WERI-Rb-1 (cell line): ENCODE data around the gene FLT3LG.

ENCODE experiments used
- DNase-seq: peaks from one replicate; pipeline ENCODE4 v3.0.0-alpha.2; 2020
- H3K27ac ChIP-seq: fragments of 250-450 bp; sonication (Bioruptor Pico); 2 replicates; pipeline ENCODE4 v1.5.1; 2020; ENCODE audit warnings: mild to moderate bottlenecking, moderate library complexity
- H3K27me3 ChIP-seq: fragments of 250-450 bp; sonication (Bioruptor Pico); 2 replicates; pipeline ENCODE4 v1.5.1; 2021; ENCODE audit warnings: mild to moderate bottlenecking, low read depth, moderate library complexity; ENCODE audit not compliant: insufficient read depth, severe bottlenecking
- H3K36me3 ChIP-seq: fragments of 250-450 bp; sonication (Bioruptor Pico); 2 replicates; pipeline ENCODE4 v1.5.1; 2020; ENCODE audit warnings: mild to moderate bottlenecking, moderate library complexity
- H3K4me3 ChIP-seq: 2 replicates; pipeline ENCODE4 v1.5.1; 2011; ENCODE audit warnings: low read depth, mild to moderate bottlenecking, control low read depth, low read length
- H3K9me3 ChIP-seq: fragments of 250-450 bp; sonication (Bioruptor Pico); 2 replicates; pipeline ENCODE4 v1.5.1; 2021; ENCODE audit warnings: mild to moderate bottlenecking, moderate library complexity; ENCODE audit not compliant: severe bottlenecking
- CTCF ChIP-seq: IDR thresholded peaks from 2 replicates; pipeline ENCODE4 v1.5.1; 2011; ENCODE audit warnings: low read depth, mild to moderate bottlenecking, control low read depth, inconsistent platforms, low read length

Gene FLT3LG

DNA sequence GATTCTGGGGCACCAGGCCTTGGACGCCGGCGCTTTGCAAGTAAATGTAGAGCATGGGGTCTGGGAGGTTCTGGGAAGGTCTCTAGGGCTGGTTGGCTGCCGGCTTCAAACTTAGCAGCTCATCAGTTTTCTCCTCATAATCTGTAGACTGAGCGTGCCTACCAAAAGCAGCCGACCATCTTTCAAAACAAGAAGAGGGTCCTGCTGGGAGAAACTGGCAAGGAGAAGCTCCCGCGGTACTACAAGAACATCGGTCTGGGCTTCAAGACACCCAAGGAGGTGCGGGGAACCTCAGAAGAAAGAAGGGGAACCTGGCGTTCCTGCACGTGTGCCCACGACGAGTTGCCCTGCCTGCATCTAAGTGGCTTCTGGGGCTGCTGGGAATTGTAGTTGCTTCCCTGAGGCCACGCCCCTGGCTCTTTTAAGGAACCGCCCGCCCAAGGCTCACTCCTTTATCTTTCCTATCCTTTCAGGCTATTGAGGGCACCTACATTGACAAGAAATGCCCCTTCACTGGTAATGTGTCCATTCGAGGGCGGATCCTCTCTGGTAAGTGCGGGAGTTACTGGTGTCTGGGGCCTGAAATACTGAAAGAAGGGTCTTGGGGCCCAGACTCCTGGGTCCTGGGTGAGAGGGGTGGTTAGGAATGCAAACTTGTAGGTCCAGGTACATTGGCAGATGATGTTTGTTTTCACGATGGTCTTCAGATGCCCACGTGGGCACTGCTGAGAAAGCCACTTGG is 23.2 kb downstream of the FLT3LG start:
- Histone ChIP-seq H3K4me3 (peak overlapping the region; percentile 99), H3K36me3 (peaks cover 55% of the 10 kb centered on the region), H3K27ac (peak overlapping the region; percentile 95), H3K27me3 (no peaks in the 10 kb centered on the region), H3K9me3 (no peaks in the 10 kb centered on the region)
- DNase-seq: peak; percentile 52
- no peak for TF ChIP-seq CTCF

- Histone ChIP-seq H3K4me3 (no peak overlapping the region), H3K36me3 (peaks cover 50% of the 10 kb centered on the region), H3K9me3 (no peaks in the 10 kb centered on the region), H3K27ac (no peak overlapping the region; the same call in 1 of the 2 replicates), H3K27me3 (no peaks in the 10 kb centered on the region)
- DNase-seq: no peak
- TF ChIP-seq CTCF: no peak
Measured at GRCh38 chr19:49497789-49498103, 23.7 kb downstream of the FLT3LG start.

DNA sequence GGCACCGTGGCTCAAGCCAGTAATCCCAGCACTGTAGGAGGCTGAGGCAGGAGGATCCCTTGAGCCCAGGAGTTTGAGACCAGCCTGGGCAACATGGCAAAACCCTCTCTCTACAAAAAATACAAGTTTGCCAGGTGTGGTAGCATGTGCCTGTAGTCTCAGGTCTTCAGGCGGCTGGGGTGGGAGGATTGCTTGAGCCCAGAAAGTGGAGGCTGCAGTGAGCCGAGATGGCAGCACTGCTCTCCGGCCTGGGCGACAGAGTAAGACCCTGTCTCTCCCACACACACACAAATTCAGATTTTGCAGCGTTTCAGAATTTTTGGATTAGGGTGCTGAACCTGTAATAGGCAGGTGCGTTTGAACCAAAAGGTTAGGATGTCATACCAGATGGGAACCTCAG is 24.5 kb downstream of the FLT3LG start:
- Histone ChIP-seq H3K4me3 (no peak overlapping the region), H3K27me3 (no peaks in the 10 kb centered on the region), H3K27ac (no peak overlapping the region), H3K9me3 (no peaks in the 10 kb centered on the region), H3K36me3 (peaks cover 42% of the 10 kb centered on the region)
- TF ChIP-seq CTCF: no peak
- DNase-seq: no peak

- H3K9me3 ChIP-seq: no peaks in the 10 kb centered on the region
- no peak for DNase-seq
- no peaks in the 10 kb centered on the region for H3K27me3 ChIP-seq
- no peak overlapping the region for H3K27ac ChIP-seq
- H3K36me3 ChIP-seq: peaks cover 42% of the 10 kb centered on the region
- no peak overlapping the region for H3K4me3 ChIP-seq
- TF ChIP-seq CTCF: no peak
Measured at GRCh38 chr19:49499030-49499670, 25.1 kb downstream of the FLT3LG start.

DNA sequence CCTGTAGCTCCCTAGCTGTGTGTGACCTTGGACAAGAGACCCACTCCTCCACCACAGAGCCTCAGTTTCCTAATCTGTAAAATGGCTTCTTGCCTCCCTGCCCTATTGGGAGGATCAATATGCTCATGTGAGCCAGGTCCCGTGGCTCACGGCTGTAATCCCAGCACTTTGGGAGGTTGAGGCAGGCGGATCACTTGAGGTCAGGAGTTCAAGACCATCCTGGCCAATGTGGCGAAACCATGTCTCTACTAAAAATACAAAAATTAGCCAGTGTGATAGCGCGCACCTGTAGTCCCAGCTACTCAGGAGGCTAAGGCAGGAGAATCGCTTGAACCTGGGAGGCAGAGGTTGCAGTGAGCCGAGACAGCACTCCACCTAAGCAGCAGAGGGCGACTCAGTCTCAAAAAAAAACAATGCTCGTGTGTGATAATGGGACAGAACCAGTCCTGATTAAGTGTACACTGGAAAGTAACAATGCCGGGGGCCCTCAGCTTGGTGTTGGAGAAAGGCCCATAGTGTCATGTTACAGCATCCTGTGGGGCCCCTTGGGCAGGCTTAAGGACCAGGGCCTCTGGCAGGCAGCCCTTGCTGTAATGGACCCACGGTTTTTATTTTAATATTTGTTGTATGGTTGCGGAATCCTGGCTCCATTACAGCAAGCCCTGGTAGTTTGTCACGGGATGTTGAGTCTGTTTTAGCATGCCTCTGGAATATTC is 29.0 kb downstream of the FLT3LG start:
- Histone ChIP-seq H3K4me3 (no peak overlapping the region), H3K9me3 (no peaks in the 10 kb centered on the region), H3K36me3 (peaks cover 24% of the 10 kb centered on the region), H3K27ac (peak overlapping the region; percentile 59), H3K27me3 (no peaks in the 10 kb centered on the region)
- peak; percentile 54 for DNase-seq
- peak; percentile 45; the same call in 1 of the 2 replicates for TF ChIP-seq CTCF
